HepG2 (cell line): Measurements from ENCODE around the gene PHF21B. TPM values are rescaled to one million over a fixed set of nuclear protein-coding genes. Genes with fewer than 3 reads are reported as not detected.

Experiments
- ATAC-seq: fragments of 200-7000 bp; cut with Tn5 transposase; 3 replicates; pipeline ENCODE4 v1.9.1; 2020; ENCODE audit warnings: mild to moderate bottlenecking, moderate library complexity
- BruUV-seq: library from RNA; stranded (reverse); fragments of 400-500 nt; replicated peaks from 2 replicates; lab custom pipeline; 2021; lab: Mats Ljungman, UMichigan
- CTCF ChIA-PET: fragments of 300-600 bp; formaldehyde crosslinking; extraction: SDS; loops from one replicate; lab custom pipeline; 2021; ENCODE audit warnings: low total read pairs, inconsistent platforms, low intra/inter-chr PET ratio; lab: Yijun Ruan, JAX
- POLR2A ChIA-PET: fragments of 350-600 bp; sonication (Branson Sonifier 250); formaldehyde crosslinking; loops from one replicate; lab custom pipeline; 2020; ENCODE audit warnings: antibody characterized with exemption, inconsistent platforms; lab: Yijun Ruan, JAX
- DNase-seq: peaks from one replicate; pipeline ENCODE4 v3.0.0-alpha.2; 2015; ENCODE audit warnings: low spot score
- FAIRE-seq: peaks from 3 replicates; lab custom pipeline; 2011; peaks lifted over from hg19 to GRCh38; lab: Jason Lieb, UNC
- H2AFZ ChIP-seq: one replicate; pipeline ENCODE4 v1.6.1; 2011; ENCODE audit warnings: low read length, inconsistent platforms
- H3K27ac ChIP-seq: fragments of 300-600 bp; 3 replicates; pipeline ENCODE4 v1.8.0; 2011; ENCODE audit warnings: mixed run types, mild to moderate bottlenecking, mixed read lengths, low read length, inconsistent platforms; ENCODE audit not compliant: insufficient read depth; ENCODE audit errors: extremely low read length
- H3K27me3 ChIP-seq, 2 experiments: fragments of 200-600 bp in 1 of 2; 2 replicates in 1 of 2; 3 replicates in 1 of 2; pipeline versions ENCODE4 v1.6.0 to v1.8.0; 2011; ENCODE audit warnings: low read length in 2 of 2, mild to moderate bottlenecking in 2 of 2, moderate library complexity in 2 of 2, inconsistent platforms in 1 of 2; ENCODE audit not compliant: insufficient read depth in 2 of 2, control insufficient read depth in 1 of 2
- H3K36me3 ChIP-seq, 2 experiments: fragments of 200-600 bp in 1 of 2; replicated peaks in 1 of 2; 2 replicates in 1 of 2; 3 replicates in 1 of 2; pipeline versions ENCODE4 v1.5.1 to v1.8.0; 2011; ENCODE audit warnings: low read length in 2 of 2, inconsistent platforms in 1 of 2; ENCODE audit not compliant: insufficient read depth in 2 of 2, control insufficient read depth in 1 of 2
- H3K4me1 ChIP-seq: 2 replicates; pipeline ENCODE4 v1.5.1; 2012; ENCODE audit warnings: low read length, inconsistent platforms; ENCODE audit not compliant: insufficient read depth
- H3K4me2 ChIP-seq: 2 replicates; pipeline ENCODE4 v1.6.0; 2011; ENCODE audit warnings: low read depth, low read length, inconsistent platforms
- H3K4me3 ChIP-seq, 3 experiments: fragments of 200-600 bp in 1 of 3; sonication (generic), shearing (Covaris generic) in 1 of 3; replicated peaks in 1 of 3; 2 replicates each; pipeline ENCODE4 v1.5.1; 2011 to 2016; ENCODE audit warnings: low read length in 3 of 3, inconsistent platforms in 2 of 3, low read depth in 2 of 3, mild to moderate bottlenecking in 2 of 3, control low read depth in 1 of 3, mixed read lengths in 1 of 3; ENCODE audit not compliant: insufficient read depth in 1 of 3
- H3K79me2 ChIP-seq: one replicate; pipeline ENCODE4 v1.6.1; 2011; ENCODE audit warnings: low read length, inconsistent platforms; ENCODE audit not compliant: insufficient read depth
- H3K9ac ChIP-seq: 2 replicates; pipeline ENCODE4 v1.6.0; 2011; ENCODE audit warnings: mild to moderate bottlenecking, low read depth, low read length, inconsistent platforms; ENCODE audit not compliant: insufficient read depth
- H3K9me3 ChIP-seq: 2 replicates; pipeline ENCODE4 v1.5.1; 2012; ENCODE audit warnings: mild to moderate bottlenecking, low read length
- H4K20me1 ChIP-seq: 2 replicates; pipeline ENCODE4 v1.6.0; 2011; ENCODE audit warnings: inconsistent platforms, mild to moderate bottlenecking, low read length, moderate library complexity; ENCODE audit not compliant: insufficient read depth
- DNMT1 ChIP-seq: sonication (generic); formaldehyde crosslinking; IDR thresholded peaks from 2 replicates; pipeline ENCODE4 v1.5.1; 2020; ENCODE audit warnings: mild to moderate bottlenecking, missing genetic modification reagents
- TEAD3 ChIP-seq: optimal IDR thresholded peaks from 2 replicates; pipeline ENCODE3; 2016; ENCODE audit warnings: borderline replicate concordance
- ZFP82 ChIP-seq: sonication (generic); formaldehyde crosslinking; IDR thresholded peaks from 2 replicates; pipeline ENCODE4 v1.5.1; 2020; ENCODE audit warnings: mild to moderate bottlenecking, missing genetic modification reagents, borderline replicate concordance
- ZNF484 ChIP-seq: sonication (generic); formaldehyde crosslinking; IDR thresholded peaks from 2 replicates; pipeline ENCODE4 v1.5.1; 2020; ENCODE audit warnings: mild to moderate bottlenecking, low read depth, missing genetic modification reagents, borderline replicate concordance
- ZNF616 ChIP-seq: sonication (generic); formaldehyde crosslinking; IDR thresholded peaks from 2 replicates; pipeline ENCODE4 v1.5.0; 2020; ENCODE audit warnings: low read depth, mild to moderate bottlenecking, missing genetic modification reagents
- WGBS: methylation state at CpG from one replicate; pipeline ENCODE4 v1.1.6; 2017; ENCODE audit warnings: low lambda C conversion rate; 5-methylcytosine and 5-hydroxymethylcytosine counted together
- in situ Hi-C: cut with HindIII; loops from 2 replicates; pipeline ENCODE4 v1.10.0; 2017; ENCODE audit warnings: low pct_unique_long_range_greater_than_20kb; ENCODE audit not compliant: extremely low pct_ligation_motif_present
- intact Hi-C: fragments of 100-400 bp; cut with micrococcal nuclease; formaldehyde crosslinking; loops from one replicate; pipeline ENCODE4 v1.10.0; 2022; ENCODE audit not compliant: unreplicated experiment
- polyA plus RNA-seq, 8 experiments: library from polyadenylated mRNA; depleted of rRNA in 3 of 8; stranded (reverse) in 7 of 8; unstranded in 1 of 8; fragments of >200 nt; fragmentation: Illumina TruSeq in 4 of 8; extraction: Trizol in 4 of 8; gene quantifications; 2 replicates each; pipeline versions ENCODE4 v1.2.1 to v1.2.3, GENCODE V29; 2011 to 2016; ENCODE audit warnings: low read depth in 4 of 8, missing spikeins in 1 of 8, mixed read lengths in 1 of 8; ENCODE audit not compliant: insufficient read depth in 1 of 8
- total RNA-seq, 5 experiments: library from RNA; depleted of rRNA; stranded (reverse); fragments of >200 nt; fragmentation: Illumina TruSeq; extraction: Trizol; gene quantifications; 2 replicates each; pipeline ENCODE4 v1.2.3, GENCODE V29; 2016; ENCODE audit warnings: low read depth in 1 of 5

PHF21B gene
- total and polyA plus RNA-seq, 2 of the 13 experiments (the other 11 are each of a cell fraction or from before 2014, with no cell fraction given), result not detected

- POLR2A ChIA-PET, result no interaction called here
- no peak overlapping the region for H3K4me2 ChIP-seq
- CTCF ChIA-PET, result no interaction called here
- H3K79me2 ChIP-seq, result no peaks in the 10 kb centered on the region
- H3K27me3 ChIP-seq, result peaks cover 0 to 13% of the 10 kb centered on the region in 2 experiments; a peak in 1 of 5 replicates
- TF ChIP-seq ZNF484 (CRISPR knock-in tag), result no peak
- BruUV-seq, result no TSS peak
- no peak overlapping the region for H3K4me3 ChIP-seq
- H3K4me1 ChIP-seq, result no peaks in the 10 kb centered on the region
- DNase-seq (no peak), ATAC-seq (no peak), FAIRE-seq (no peak)
- H4K20me1 ChIP-seq, result no peaks in the 10 kb centered on the region
- H3K27ac ChIP-seq, result no peak overlapping the region
- no peaks in the 10 kb centered on the region for H3K9me3 ChIP-seq
- H3K9ac ChIP-seq, result no peak overlapping the region
- intact Hi-C loops, result no loop called here
- in situ Hi-C loops, result no loop called here
- H3K36me3 ChIP-seq, result no peaks in the 10 kb centered on the region
- no peak overlapping the region for H2AFZ ChIP-seq
- WGBS, result 56% methylated on average over 13 of the region's 19 CpGs
Observed at GRCh38 chr22:44862981-44863860, 146.6 kb downstream of the PHF21B start.

- intact Hi-C loops (no loop called here), in situ Hi-C loops (no loop called here)
- WGBS, result 27% methylated on average over 5 of the region's 11 CpGs
- TF ChIP-seq TEAD3 (CRISPR knock-in tag) (no peak), ZNF616 (CRISPR knock-in tag) (no peak), DNMT1 (no peak), ZFP82 (no peak)
- Histone ChIP-seq H3K4me1 (no peaks in the 10 kb centered on the region), H4K20me1 (no peaks in the 10 kb centered on the region), H3K27me3 (peaks cover 0 to 18% of the 10 kb centered on the region in 2 experiments; a peak in 2 of 5 replicates), H3K27ac (no peak overlapping the region), H3K79me2 (no peaks in the 10 kb centered on the region), H3K4me2 (no peak overlapping the region), H3K9me3 (no peaks in the 10 kb centered on the region), H3K36me3 (no peaks in the 10 kb centered on the region), H2AFZ (no peak overlapping the region), H3K4me3 (no peak overlapping the region), H3K9ac (no peak overlapping the region)
- CTCF ChIA-PET, result no interaction called here
- DNase-seq (no peak), ATAC-seq (no peak), FAIRE-seq (no peak)
- POLR2A ChIA-PET, result no interaction called here
- no TSS peak for BruUV-seq
Observed at GRCh38 chr22:44862281-44862680, 147.5 kb downstream of the PHF21B start.
